Mesenchymal stem cell (in vitro differentiated cells and primary cell): ENCODE data around the gene MRPL49.
A peak's percentile ranks its signal among the peaks of the same experiment; 100 is the strongest.

Source experiments
- DNase-seq: peaks from one replicate; pipeline ENCODE4 v3.0.0-alpha.2; 2013
- H2AFZ ChIP-seq: one replicate; pipeline ENCODE4 v1.6.1; 2013; ENCODE audit warnings: low read depth, mild to moderate bottlenecking, control low read depth, inconsistent platforms, low read length, moderate library complexity
- H2AK5ac ChIP-seq: 2 replicates; pipeline ENCODE4 v1.6.1; 2013; ENCODE audit warnings: low read length, moderate library complexity, mild to moderate bottlenecking, inconsistent platforms; ENCODE audit not compliant: severe bottlenecking
- H2BK120ac ChIP-seq: one replicate; pipeline ENCODE4 v1.6.1; 2013; ENCODE audit warnings: low read depth, mild to moderate bottlenecking, inconsistent platforms, low read length, moderate library complexity
- H2BK12ac ChIP-seq, 2 experiments: one replicate each; pipeline ENCODE4 v1.6.1; 2013; ENCODE audit warnings: inconsistent platforms in 2 of 2, low read length in 2 of 2, mild to moderate bottlenecking in 2 of 2, moderate library complexity in 2 of 2, control low read depth in 1 of 2
- H2BK15ac ChIP-seq: one replicate; pipeline ENCODE4 v1.6.1; 2013; ENCODE audit warnings: mild to moderate bottlenecking, low read depth, inconsistent platforms; ENCODE audit not compliant: poor library complexity, severe bottlenecking
- H2BK5ac ChIP-seq: 2 replicates; pipeline ENCODE4 v1.6.1; 2013; ENCODE audit warnings: low read depth, mild to moderate bottlenecking, low read length, control low read depth, inconsistent platforms; ENCODE audit not compliant: poor library complexity, severe bottlenecking
- H3K14ac ChIP-seq, 2 experiments: one replicate each; pipeline ENCODE4 v1.6.1; 2013; ENCODE audit warnings: inconsistent platforms in 2 of 2, low read length in 2 of 2, control low read depth in 1 of 2, mild to moderate bottlenecking in 1 of 2, moderate library complexity in 1 of 2
- H3K18ac ChIP-seq, 2 experiments: one replicate each; pipeline ENCODE4 v1.6.1; 2013; ENCODE audit warnings: inconsistent platforms in 2 of 2, low read length in 2 of 2, control low read depth in 1 of 2, low read depth in 1 of 2, mild to moderate bottlenecking in 1 of 2
- H3K23ac ChIP-seq, 2 experiments: one replicate each; pipeline ENCODE4 v1.6.1; 2013; ENCODE audit warnings: inconsistent platforms in 2 of 2, low read length in 2 of 2, mild to moderate bottlenecking in 2 of 2, moderate library complexity in 2 of 2, control low read depth in 1 of 2
- H3K27ac ChIP-seq: 2 replicates; pipeline ENCODE4 v1.5.1; 2013; ENCODE audit warnings: mild to moderate bottlenecking, moderate library complexity, low read length, control low read depth, inconsistent platforms; ENCODE audit not compliant: poor library complexity, severe bottlenecking
- H3K27me3 ChIP-seq, 2 experiments: 2 replicates each; pipeline versions ENCODE4 v1.6.1 to v1.7.0; 2013; ENCODE audit warnings: low read length in 2 of 2, mild to moderate bottlenecking in 2 of 2, moderate library complexity in 2 of 2, control low read depth in 1 of 2, inconsistent platforms in 1 of 2; ENCODE audit not compliant: control insufficient read depth in 1 of 2, insufficient read depth in 1 of 2
- H3K36me3 ChIP-seq, 2 experiments: 2 replicates each; pipeline versions ENCODE4 v1.6.1 to v1.7.0; 2013; ENCODE audit warnings: low read length in 2 of 2, control low read depth in 1 of 2, inconsistent platforms in 1 of 2, low read depth in 1 of 2, mild to moderate bottlenecking in 1 of 2; ENCODE audit not compliant: insufficient read depth in 2 of 2, control insufficient read depth in 1 of 2
- H3K4ac ChIP-seq, 2 experiments: one replicate each; pipeline ENCODE4 v1.6.1; 2013; ENCODE audit warnings: inconsistent platforms in 2 of 2, low read length in 2 of 2, mild to moderate bottlenecking in 2 of 2, moderate library complexity in 2 of 2, control low read depth in 1 of 2, low read depth in 1 of 2
- H3K4me1 ChIP-seq: 2 replicates; pipeline ENCODE4 v1.6.1; 2013; ENCODE audit warnings: low read depth, low read length, control low read depth; ENCODE audit not compliant: control insufficient read depth, insufficient read depth
- H3K4me2 ChIP-seq: 2 replicates; pipeline ENCODE4 v1.6.1; 2013; ENCODE audit warnings: low read length, mild to moderate bottlenecking, inconsistent platforms; ENCODE audit not compliant: poor library complexity, severe bottlenecking
- H3K4me3 ChIP-seq, 2 experiments: 2 replicates each; pipeline versions ENCODE4 v1.5.1 to v1.7.0; 2013; ENCODE audit warnings: low read length in 2 of 2, mild to moderate bottlenecking in 2 of 2, control low read depth in 1 of 2, low read depth in 1 of 2; ENCODE audit not compliant: insufficient read depth in 1 of 2
- H3K79me1 ChIP-seq: replicated peaks from 2 replicates; pipeline ENCODE4 v1.6.1; 2013; ENCODE audit warnings: mild to moderate bottlenecking, control low read depth, low read length, inconsistent platforms; ENCODE audit not compliant: poor library complexity, severe bottlenecking
- H3K9ac ChIP-seq: 2 replicates; pipeline ENCODE4 v1.7.0; 2013; ENCODE audit warnings: mild to moderate bottlenecking, low read length, moderate library complexity
- H3K9me3 ChIP-seq: 2 replicates; pipeline ENCODE4 v1.7.0; 2013; ENCODE audit warnings: mild to moderate bottlenecking, low read length; ENCODE audit not compliant: control insufficient read depth
- H4K8ac ChIP-seq: one replicate; pipeline ENCODE4 v1.6.1; 2013; ENCODE audit warnings: inconsistent platforms, mild to moderate bottlenecking, low read length, moderate library complexity
- H4K91ac ChIP-seq: one replicate; pipeline ENCODE4 v1.6.1; 2013; ENCODE audit warnings: mild to moderate bottlenecking, low read length, inconsistent platforms
- WGBS: methylation state at CpG from one replicate; pipeline ENCODE4 v1.1.7; 2013; ENCODE audit warnings: mixed read lengths; 5-methylcytosine and 5-hydroxymethylcytosine counted together

The MRPL49 gene

DNA sequence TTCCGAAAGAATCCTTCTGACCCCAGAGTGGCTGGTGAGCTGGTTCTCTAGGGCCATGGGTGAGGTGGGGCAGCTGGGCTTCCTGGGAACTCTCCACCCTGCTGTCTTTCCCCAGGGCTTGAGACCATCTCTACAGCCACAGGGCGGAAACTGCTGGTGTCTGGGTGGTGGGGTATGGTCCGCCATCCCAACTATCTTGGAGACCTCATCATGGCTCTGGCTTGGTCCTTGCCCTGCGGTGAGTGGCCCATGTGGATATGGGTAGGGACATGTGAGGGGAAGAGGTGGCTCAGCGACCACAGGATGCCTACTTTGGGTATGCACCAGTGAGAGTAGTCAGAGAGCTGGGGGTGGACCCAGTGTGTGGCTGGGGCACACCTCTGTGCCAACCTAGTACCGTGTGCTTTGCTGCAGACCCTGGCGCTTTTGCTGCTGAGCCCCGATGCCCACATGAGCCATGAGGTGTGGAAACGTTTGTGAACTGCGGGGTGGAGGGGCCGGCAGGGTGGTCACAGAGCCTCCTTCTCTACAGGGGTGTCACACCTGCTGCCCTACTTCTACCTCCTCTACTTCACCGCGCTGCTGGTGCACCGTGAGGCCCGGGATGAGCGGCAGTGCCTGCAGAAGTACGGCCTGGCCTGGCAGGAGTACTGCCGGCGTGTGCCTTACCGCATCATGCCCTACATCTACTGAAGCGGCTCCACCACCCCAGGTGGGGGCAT, 6.6 kb upstream of the MRPL49 start:
- H3K27ac ChIP-seq = no peak overlapping the region
- H4K8ac ChIP-seq = no peak overlapping the region
- H3K9me3 ChIP-seq = no peaks in the 10 kb centered on the region
- no peak overlapping the region for H2BK5ac ChIP-seq
- 97% methylated on average over 19 of the region's 21 CpGs for WGBS
- H3K4me2 ChIP-seq = no peak overlapping the region
- H2BK120ac ChIP-seq = no peak overlapping the region
- H3K4ac ChIP-seq = no peak overlapping the region
- no peak overlapping the region for H2BK12ac ChIP-seq
- no peaks in the 10 kb centered on the region for H3K27me3 ChIP-seq
- peaks cover 43 to 55% of the 10 kb centered on the region in 2 experiments for H3K36me3 ChIP-seq
- H3K9ac ChIP-seq = peak overlapping the region; percentile 98
- peaks cover 44% of the 10 kb centered on the region for H3K4me1 ChIP-seq
- no peak overlapping the region for H3K4me3 ChIP-seq
- H2AK5ac ChIP-seq = no peak overlapping the region
- DNase-seq = no peak
- H2BK15ac ChIP-seq = no peak overlapping the region
- H2AFZ ChIP-seq = no peak overlapping the region
- no peak overlapping the region for H3K18ac ChIP-seq
- H3K14ac ChIP-seq = no peak overlapping the region
- H3K79me1 ChIP-seq = peaks cover 25% of the 10 kb centered on the region
- no peak overlapping the region for H3K23ac ChIP-seq
- H4K91ac ChIP-seq = no peak overlapping the region

DNA sequence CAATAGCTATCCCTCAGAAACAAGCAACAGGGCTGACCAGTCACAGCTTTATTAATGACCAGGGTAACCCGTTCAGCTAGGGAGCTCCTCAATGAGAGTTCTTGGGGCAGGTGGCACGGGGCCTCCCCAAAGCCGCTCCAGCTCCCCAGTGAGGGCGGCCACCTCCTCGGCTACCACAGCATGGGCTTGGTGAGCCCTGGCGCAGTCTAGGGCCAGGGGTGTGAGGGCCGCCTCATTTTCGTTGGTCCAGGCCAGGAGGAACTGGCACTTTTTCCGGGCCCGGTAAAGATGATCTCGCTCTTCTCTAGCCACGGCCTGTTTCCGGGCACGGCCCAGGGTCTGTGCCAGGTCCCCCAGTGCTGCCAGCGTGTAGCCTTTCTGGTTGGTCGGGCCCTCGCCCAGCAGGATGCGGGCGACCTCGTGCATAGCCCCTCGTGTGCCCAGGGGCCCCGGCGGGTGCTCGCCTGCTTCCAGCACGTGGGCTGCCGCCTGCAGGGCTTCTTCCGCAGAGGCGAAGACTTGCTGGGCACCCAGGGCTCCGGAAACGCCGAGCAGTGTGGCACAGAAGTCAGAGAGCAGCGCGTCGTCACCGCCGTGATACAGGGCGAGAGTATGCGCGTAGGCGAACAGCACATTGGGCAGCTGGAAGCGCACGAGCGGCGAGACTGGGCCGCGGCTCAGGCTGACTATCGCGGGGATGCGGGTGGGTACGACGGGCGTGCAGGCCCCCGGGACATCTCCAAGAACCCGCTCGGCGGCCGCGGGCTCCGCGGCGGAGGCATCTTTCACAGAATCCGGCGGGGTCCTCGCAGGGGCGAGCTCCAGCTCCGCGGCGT, 5.5 kb upstream of the MRPL49 start:
- Histone ChIP-seq H2AFZ (no peak overlapping the region), H2AK5ac (peak overlapping the region; percentile 16), H3K9me3 (no peaks in the 10 kb centered on the region), H2BK120ac (no peak overlapping the region), H3K23ac (no peak overlapping the region), H4K91ac (peak overlapping the region; percentile 83), H2BK12ac (no peak overlapping the region), H4K8ac (peak overlapping the region; percentile 89), H3K4me2 (peak overlapping the region; percentile 79), H3K4me3 (peak overlapping the region; percentile 86 to 96), H3K79me1 (peaks cover 27% of the 10 kb centered on the region), H2BK15ac (no peak overlapping the region), H3K36me3 (peaks cover 50 to 53% of the 10 kb centered on the region in 2 experiments), H3K27ac (peak overlapping the region; percentile 6), H3K18ac (peak overlapping the region in 1 of 2 experiments; percentile 41), H3K9ac (peak overlapping the region; percentile 98), H3K4ac (peak overlapping the region; percentile 81 to 83), H3K27me3 (no peaks in the 10 kb centered on the region), H3K14ac (no peak overlapping the region), H2BK5ac (peak overlapping the region; percentile 35), H3K4me1 (peaks cover 41% of the 10 kb centered on the region)
- 36% methylated on average over 68 of the region's 68 CpGs for WGBS
- peak; percentile 64 for DNase-seq

DNA sequence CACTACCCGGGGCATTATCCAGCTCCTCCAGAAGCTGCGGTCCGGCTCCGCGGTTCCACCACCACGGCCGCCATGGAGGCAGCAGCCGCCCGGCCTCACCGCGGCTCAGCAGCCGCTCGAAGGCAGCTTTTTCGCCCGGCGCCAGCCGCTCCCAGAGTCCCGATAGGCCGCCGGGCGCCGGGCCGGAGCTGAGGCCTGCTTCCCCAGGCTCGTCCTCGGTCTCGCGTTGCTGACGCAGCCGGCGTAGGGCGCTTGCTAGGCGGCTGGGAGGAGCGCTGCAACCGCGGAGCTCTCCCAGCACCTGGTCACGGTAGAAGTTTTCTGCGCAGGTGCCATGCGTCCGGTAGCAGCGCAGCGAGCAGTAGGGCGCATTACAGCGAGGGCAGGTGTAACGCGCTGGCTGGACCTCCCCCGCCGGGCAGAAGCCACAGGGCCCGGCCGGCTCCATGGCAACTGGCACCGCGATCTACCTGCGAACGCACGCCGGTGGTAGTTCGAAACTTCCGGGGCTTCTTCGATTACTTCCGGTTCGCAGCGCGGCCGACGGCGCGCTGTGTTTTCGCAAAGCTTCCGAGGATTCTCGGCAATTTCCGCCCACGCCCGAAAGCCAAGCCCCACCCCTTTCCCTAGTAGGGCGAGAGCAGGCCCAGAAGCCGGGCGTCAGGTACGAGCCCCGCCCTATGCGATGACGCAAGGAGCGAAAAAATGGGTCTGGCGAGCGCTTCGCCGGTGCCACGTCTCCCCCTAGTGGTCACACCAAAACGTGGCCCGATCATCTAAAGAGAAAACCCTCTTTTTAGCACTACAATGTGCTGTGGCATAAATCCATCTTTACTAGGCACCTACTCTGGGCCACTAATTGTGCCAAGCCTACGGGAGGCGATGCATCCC, 4.7 kb upstream of the MRPL49 start, which contains the start of gene ZNHIT2:
ZNHIT2 (minus strand) TSS at position 496 of the 891 bp plus-strand sequence; CDS start at position 448, 48 bp downstream.
- Histone ChIP-seq H3K79me1 (peaks cover 20% of the 10 kb centered on the region), H2AFZ (peak within 1 kb of the TSS; percentile 79), H2AK5ac (no peak within 1 kb of the TSS), H2BK15ac (no peak within 1 kb of the TSS), H3K9ac (peak within 1 kb of the TSS; percentile 98), H3K4ac (peak within 1 kb of the TSS; percentile 81 to 83), H3K14ac (peak within 1 kb of the TSS in 1 of 2 experiments; percentile 92), H4K8ac (peak within 1 kb of the TSS; percentile 89), H3K4me2 (peak within 1 kb of the TSS; percentile 79), H2BK120ac (no peak within 1 kb of the TSS), H4K91ac (peak within 1 kb of the TSS; percentile 83), H3K18ac (peak within 1 kb of the TSS; percentile 41 to 94), H2BK5ac (peak within 1 kb of the TSS; percentile 50), H2BK12ac (no peak within 1 kb of the TSS), H3K23ac (no peak within 1 kb of the TSS), H3K4me3 (peak within 1 kb of the TSS; percentile 86 to 96), H3K36me3 (peaks cover 50 to 53% of the 10 kb centered on the region in 2 experiments), H3K4me1 (peaks cover 35% of the 10 kb centered on the region), H3K27me3 (no peaks in the 10 kb centered on the region), H3K27ac (peak within 1 kb of the TSS; percentile 80), H3K9me3 (no peaks in the 10 kb centered on the region)
- under 1% methylated on average over 89 of the region's 89 CpGs for WGBS
- peak; percentile 98 for DNase-seq
